ENCODE data around the gene PEMT. TPM values are rescaled to one million over a fixed set of nuclear protein-coding genes. Genes with fewer than 3 reads are reported as not detected.

Gene PEMT
- total and polyA plus RNA-seq, 2 of the 8 experiments (the other 6 are each of a cell fraction or from before 2014, with no cell fraction given) = 42.0 to 118 TPM

DNA sequence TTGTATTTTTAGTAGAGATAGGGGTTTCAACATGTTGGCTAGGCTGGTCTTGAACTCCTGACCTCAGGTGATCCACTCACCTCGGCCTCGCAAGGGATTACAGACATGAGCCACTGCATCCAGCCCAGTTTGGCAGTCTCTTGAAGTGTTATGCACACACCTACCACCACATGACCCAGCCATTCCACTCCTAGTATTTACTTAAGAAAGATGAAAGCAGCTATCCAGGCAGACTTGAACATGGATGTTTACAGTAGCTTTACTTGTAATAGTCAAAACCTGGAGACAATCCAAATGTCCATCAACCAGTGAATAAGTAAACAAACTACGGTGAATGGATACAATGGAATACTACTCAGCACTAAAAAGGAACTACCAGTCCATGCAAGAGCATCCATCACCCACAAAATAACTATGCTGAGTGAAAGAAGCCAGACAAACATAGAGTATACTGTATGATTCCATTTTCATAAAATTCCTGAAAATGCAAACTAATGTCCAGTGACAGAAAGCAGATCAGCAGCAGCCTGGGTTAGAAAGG lies 57.5 kb downstream of the PEMT start (continued):
- TF ChIP-seq RFX5 (IDR thresholded peaks at IDR 0.05; ENCODE audit: borderline replicate concordance, low read depth, low read length) (no peak), BRCA1 (IDR thresholded peaks at IDR 0.05; ENCODE audit: low read depth, low read length) (no peak), SAP30 (IDR thresholded peaks at IDR 0.05; ENCODE audit: insufficient read depth, insufficient replicate concordance, low read length) (no peak), POLR2AphosphoS5 (IDR thresholded peaks at IDR 0.05; ENCODE audit: low read depth, low read length) (no peak), KDM5A (IDR thresholded peaks at IDR 0.05; ENCODE audit: low read length) (no peak), GTF2F1 (IDR thresholded peaks at IDR 0.05; ENCODE audit: borderline replicate concordance, low read depth, low read length) (no peak), HDAC6 (IDR thresholded peaks at IDR 0.05; ENCODE audit: low read depth, low read length) (no peak), GABPA (IDR thresholded peaks at IDR 0.05; ENCODE audit: borderline replicate concordance, insufficient read depth, low read length) (no peak)
- TF ChIP-seq, protein P1, sequence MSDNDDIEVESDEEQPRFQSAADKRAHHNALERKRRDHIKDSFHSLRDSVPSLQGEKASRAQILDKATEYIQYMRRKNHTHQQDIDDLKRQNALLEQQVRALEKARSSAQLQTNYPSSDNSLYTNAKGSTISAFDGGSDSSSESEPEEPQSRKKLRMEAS (IDR thresholded peaks at IDR 0.05) = no peak

Data from H1 (cell line).